ENCODE data around the gene GPC1. TPM values are rescaled to one million over a fixed set of nuclear protein-coding genes. Genes with fewer than 3 reads are reported as not detected.

The GPC1 gene
- total RNA-seq, 4 donors from 2014 or later: 112 to 188 (median 180) TPM

GRCh38 chr2:240459401-240460252 lies 24.2 kb downstream of the GPC1 start:
- DNase-seq (peak in 1 of 2 donors; percentile 13), ATAC-seq (no peak)
- no peaks in the 10 kb centered on the region for H3K27me3 ChIP-seq
- peaks cover 0 to 5% of the 10 kb centered on the region in 2 donors for H3K4me1 ChIP-seq
- TF ChIP-seq, protein P1, sequence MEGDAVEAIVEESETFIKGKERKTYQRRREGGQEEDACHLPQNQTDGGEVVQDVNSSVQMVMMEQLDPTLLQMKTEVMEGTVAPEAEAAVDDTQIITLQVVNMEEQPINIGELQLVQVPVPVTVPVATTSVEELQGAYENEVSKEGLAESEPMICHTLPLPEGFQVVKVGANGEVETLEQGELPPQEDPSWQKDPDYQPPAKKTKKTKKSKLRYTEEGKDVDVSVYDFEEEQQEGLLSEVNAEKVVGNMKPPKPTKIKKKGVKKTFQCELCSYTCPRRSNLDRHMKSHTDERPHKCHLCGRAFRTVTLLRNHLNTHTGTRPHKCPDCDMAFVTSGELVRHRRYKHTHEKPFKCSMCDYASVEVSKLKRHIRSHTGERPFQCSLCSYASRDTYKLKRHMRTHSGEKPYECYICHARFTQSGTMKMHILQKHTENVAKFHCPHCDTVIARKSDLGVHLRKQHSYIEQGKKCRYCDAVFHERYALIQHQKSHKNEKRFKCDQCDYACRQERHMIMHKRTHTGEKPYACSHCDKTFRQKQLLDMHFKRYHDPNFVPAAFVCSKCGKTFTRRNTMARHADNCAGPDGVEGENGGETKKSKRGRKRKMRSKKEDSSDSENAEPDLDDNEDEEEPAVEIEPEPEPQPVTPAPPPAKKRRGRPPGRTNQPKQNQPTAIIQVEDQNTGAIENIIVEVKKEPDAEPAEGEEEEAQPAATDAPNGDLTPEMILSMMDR (IDR thresholded peaks at IDR 0.05 in 4 of 5, conservative IDR thresholded peaks at IDR 0.05 in 1 of 5): no peak
- TF ChIP-seq POLR2A (IDR thresholded peaks at IDR 0.05): no peak
- no peak overlapping the region for H3K4me3 ChIP-seq
- intact Hi-C loops (cut with DNase I; ENCODE audit: low total_unique reads) (no loop called here), in situ Hi-C loops (cut with MboI; ENCODE audit: low sequenced_read_pairs in 4 of 4) (no loop called here)
- no peak overlapping the region for H3K27ac ChIP-seq
- peaks cover 0 to 33% of the 10 kb centered on the region in 2 donors for H3K36me3 ChIP-seq
- no peaks in the 10 kb centered on the region for H3K9me3 ChIP-seq

DNA sequence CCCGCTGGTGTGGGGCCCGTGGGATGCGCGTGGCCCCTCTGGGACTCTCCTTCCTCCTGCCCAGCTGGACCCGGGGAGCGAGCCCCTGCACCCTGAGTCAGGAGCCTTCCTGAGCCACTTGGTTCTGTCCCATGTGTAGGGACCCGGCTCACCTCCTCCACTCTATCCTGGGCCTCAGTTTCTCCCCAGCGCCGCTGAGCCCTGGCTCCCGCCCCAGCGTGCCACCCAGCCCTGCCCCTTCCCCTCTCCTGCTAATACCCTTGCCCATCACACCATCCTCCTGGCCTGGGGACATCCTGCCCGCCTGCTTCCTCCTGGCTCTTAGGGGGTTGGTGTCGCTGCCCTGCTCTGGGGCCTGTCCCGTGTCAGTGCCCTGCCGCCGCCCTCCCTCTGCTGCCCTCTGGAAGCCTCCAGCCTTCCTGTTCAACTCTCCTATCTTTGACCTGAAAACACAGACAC lies 24.8 kb downstream of the GPC1 start:
- Histone ChIP-seq H3K27me3 (no peaks in the 10 kb centered on the region), H3K9me3 (no peaks in the 10 kb centered on the region), H3K36me3 (peaks cover 0 to 39% of the 10 kb centered on the region in 2 donors), H3K4me1 (no peaks in the 10 kb centered on the region), H3K4me3 (no peak overlapping the region), H3K27ac (no peak overlapping the region)
- no peak for ATAC-seq
- intact Hi-C loops (cut with DNase I; ENCODE audit: low total_unique reads): no loop called here
- TF ChIP-seq, protein P1 (IDR thresholded peaks at IDR 0.05 in 4 of 5, conservative IDR thresholded peaks at IDR 0.05 in 1 of 5): no peak
- TF ChIP-seq POLR2A (IDR thresholded peaks at IDR 0.05): no peak
- in situ Hi-C loops (cut with MboI; ENCODE audit: low sequenced_read_pairs in 4 of 4): no loop called here
- DNase-seq: peak in 1 of 2 donors; percentile 7

DNA sequence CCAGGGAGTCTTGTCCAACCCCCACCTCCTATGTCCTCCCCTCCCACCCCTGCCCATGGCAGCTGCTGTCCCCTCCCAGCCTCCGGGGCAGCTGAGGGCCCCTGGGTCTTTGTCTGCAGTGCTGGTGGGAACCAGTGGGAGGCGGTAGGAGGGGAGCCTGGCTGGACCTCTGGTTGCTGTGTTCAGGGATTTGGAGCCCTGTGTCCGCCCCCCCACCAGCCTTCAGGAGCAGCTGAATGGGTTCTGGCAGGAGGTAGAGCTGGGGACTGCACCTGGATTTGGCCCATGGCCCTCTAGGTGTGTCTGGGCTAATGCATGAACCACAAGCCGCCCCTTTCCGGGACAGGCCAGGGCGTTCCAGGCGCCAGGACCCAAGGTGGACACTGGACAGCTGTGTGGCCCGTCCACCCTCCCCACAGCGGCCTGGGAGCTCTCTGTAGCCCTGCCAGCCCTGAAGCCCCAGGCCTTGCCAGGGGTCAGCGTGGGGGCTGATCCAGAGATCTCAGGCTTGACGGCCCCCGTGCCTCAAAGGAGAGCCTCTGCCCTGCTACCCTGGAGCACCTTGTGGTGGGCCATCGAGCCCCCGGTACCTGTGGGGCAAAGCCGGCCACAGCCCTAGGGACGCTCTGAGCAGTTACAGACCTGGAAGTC lies 25.4 kb downstream of the GPC1 start:
- Histone ChIP-seq H3K4me3 (no peak overlapping the region), H3K36me3 (peaks cover 0 to 39% of the 10 kb centered on the region in 2 donors), H3K9me3 (no peaks in the 10 kb centered on the region), H3K27me3 (no peaks in the 10 kb centered on the region), H3K27ac (no peak overlapping the region), H3K4me1 (no peaks in the 10 kb centered on the region)
- intact Hi-C loops (cut with DNase I; ENCODE audit: low total_unique reads): no loop called here
- TF ChIP-seq POLR2A (IDR thresholded peaks at IDR 0.05): no peak
- no peak for ATAC-seq
- in situ Hi-C loops (cut with MboI; ENCODE audit: low sequenced_read_pairs in 4 of 4): no loop called here
- peak; percentile 1 to 13 for DNase-seq

- DNase-seq (no peak), ATAC-seq (no peak)
- Histone ChIP-seq H3K4me1 (no peaks in the 10 kb centered on the region), H3K4me3 (no peak overlapping the region), H3K36me3 (peaks cover 0 to 43% of the 10 kb centered on the region in 2 donors), H3K9me3 (no peaks in the 10 kb centered on the region), H3K27ac (no peak overlapping the region), H3K27me3 (no peaks in the 10 kb centered on the region)
- in situ Hi-C loops (cut with MboI; ENCODE audit: low sequenced_read_pairs in 4 of 4): no loop called here
- intact Hi-C loops (cut with DNase I; ENCODE audit: low total_unique reads): no loop called here
- TF ChIP-seq, protein P1 (IDR thresholded peaks at IDR 0.05 in 4 of 5, conservative IDR thresholded peaks at IDR 0.05 in 1 of 5): no peak
- TF ChIP-seq POLR2A (IDR thresholded peaks at IDR 0.05): no peak
Observed at GRCh38 chr2:240461471-240462072, 26.1 kb downstream of the GPC1 start.
